GM18502 (cell line): ENCODE data around the gene ECPAS.
"Not testable (repeated sequence)": the region's sequence is repeated elsewhere in the genome, so short reads cannot be mapped to it uniquely, and the experiment has no call there.

ENCODE experiments used
- ATAC-seq: cut with Tn5 transposase; IDR thresholded peaks from one replicate; pipeline ENCODE4 v1.9.1; 2021; ENCODE audit warnings: mild to moderate bottlenecking; ENCODE audit not compliant: unreplicated experiment, poor library complexity

Gene ECPAS

DNA sequence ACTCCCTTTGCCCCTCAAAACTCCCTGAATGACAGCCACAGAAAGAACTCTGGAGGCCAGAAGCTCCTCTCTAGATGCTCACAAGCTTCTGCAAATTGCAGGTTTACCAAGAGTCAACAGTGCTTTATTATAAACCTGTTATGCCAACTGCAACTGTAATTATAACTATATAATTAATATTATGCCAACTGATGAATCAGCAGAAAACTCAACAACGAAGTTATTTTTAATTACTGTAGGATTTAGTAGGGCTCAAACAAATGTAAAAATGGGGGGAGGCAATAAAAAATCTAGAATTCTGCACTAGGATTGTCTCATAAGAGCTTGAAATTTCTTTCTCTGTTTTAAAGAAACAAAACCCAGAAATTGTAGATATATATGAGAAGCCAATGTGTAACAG lies 117.2 kb downstream of the ECPAS start:
- ATAC-seq = no peak

DNA sequence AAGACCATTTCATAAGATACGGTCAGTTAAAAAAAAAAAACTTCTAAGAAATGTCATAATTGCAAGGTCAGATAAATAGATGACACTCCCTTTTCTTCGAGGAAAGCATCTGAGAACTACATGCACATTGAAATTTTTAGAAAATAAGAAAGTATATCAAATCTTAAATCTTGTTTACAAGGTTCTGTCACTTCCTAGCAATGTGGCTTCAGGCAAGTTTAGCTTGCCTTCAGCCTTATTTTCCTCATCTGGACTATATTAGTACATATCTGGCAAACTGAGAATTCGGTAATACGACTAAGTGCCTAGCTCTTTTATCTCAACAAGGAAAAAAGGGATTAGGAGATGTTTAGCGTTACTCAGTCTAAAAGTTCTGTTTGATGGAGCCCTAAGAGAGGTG lies 121.7 kb downstream of the ECPAS start:
- no peak for ATAC-seq

DNA sequence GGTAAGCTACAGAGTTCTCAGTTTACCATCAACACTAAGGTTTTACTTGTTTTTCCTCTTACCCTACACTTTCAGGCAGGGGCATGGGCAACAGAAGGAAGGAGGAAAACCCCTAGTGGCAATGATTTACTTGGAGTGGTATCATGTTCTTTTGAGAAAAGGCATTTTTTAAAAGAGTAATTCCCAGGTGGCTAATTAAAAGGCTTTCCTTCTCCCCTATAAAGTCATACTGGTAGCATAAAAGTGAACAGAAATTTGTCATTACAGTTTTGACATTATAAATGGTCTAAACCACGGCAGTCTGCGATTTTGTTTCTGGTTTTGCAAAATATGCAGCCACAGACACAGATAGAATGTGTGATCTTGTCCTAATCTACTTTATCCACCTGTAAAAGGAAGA lies 123.3 kb downstream of the ECPAS start:
- no peak for ATAC-seq

DNA sequence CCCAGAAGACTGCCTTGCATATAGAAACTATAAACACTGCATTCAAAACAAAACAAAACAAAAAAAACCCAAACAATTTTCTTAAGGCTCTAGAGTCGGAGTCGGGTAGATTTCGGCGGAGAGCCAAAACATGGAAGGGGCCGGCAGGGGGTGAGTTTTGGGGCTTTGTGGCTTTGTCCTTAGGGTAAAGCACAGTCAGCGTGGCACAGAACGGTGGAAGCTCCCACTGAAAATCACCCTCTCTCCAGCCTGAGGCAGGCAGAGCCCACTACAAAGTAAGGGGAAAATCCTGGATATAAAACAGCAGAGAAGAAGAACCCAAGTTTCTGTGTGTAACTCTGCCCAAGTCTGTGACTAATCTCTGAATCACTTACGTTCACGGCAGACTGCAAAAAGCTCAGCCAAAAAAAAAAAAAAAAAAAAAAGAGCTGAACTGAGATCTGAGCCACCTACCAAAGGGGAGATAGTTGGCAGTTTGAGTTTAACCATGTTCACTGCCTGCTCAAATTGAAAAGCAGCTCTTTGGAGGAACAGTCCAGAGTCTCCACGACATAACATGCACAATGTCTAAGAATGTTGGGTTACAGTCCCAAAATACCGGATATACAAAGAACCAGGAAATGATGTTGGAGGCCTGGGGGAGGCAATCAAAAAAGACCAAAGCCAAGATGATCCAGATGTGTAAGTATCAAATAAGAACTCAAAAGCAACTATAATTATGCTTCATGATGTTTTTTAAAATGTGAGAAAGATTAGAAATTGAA lies 127.5 kb downstream of the ECPAS start:
- no peak for ATAC-seq

DNA sequence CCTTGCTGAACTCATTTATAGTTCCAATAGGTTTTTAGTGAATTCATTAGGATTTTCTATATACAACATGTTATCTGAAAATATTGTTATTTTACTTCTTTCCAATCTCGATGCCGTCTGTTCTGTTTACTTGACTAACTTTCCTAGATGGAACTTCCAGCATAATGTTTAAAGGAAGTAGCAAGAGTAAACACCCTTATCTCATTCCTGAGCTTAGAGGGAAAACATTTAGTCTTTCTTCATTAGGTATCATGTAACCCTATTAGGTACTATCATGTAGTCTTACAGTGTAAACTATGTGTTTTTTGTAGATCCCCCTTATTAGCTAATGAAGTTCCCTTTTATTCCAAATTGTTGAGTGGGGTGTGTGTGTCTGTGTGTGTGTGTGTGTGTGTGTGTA lies 131.6 kb downstream of the ECPAS start:
- ATAC-seq = no peak

DNA sequence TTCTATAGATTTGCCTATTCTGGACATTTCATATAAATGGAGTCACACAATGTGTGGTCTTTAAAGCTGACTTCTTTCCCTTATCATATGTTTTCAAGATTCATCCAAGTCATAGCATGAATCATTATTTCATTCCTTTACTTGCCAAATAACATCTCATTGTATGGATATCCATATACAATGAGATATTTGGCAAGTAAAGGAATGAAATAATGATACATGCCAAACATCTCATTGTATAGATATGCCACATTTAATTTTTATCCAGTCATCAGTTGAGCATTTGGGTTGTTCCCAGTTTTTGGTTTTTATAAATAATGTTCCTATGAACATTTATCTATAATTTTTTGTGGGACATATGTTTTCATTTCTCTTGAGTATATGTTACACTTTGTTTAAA lies 133.6 kb downstream of the ECPAS start:
- no peak for ATAC-seq

DNA sequence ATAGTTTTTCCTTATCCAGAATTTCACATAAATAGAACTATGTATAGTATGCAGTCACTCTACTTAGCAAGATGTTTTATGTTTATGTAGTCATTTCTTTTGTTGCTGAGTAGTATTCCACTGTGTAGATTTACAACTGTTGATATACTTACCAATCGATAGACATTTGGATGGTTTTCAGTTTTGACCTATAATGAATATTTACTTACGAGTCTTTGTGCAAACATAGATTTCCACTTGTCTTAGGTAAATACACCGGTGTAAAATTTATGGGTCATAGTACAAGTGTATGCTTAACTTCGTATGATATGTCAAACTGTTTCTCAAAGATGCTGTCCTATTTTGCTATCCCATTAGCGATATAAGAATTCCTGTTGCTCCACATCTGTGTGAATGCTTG lies 134.4 kb downstream of the ECPAS start:
- no peak for ATAC-seq

DNA sequence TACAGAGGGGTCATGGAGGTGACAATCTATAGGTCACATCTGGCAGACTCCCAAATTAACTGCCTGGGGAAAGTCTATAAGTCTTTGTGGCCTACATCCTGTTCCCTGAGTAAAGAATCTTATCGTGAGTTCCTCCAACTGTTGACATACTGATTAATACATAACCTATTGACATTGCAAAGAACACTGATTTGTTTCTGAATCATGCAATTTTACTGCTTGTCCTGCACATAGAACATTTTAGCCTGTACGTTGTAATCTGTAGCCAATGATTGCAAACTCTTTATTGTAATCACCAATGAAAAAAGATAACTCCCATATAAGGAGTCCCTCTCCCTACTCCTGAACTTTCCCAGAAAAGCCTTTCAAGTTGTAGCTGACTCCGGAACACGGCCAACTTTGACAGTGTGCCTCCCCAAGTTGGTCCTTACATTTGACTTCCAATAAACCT lies 135.3 kb downstream of the ECPAS start:
- no peak for ATAC-seq

DNA sequence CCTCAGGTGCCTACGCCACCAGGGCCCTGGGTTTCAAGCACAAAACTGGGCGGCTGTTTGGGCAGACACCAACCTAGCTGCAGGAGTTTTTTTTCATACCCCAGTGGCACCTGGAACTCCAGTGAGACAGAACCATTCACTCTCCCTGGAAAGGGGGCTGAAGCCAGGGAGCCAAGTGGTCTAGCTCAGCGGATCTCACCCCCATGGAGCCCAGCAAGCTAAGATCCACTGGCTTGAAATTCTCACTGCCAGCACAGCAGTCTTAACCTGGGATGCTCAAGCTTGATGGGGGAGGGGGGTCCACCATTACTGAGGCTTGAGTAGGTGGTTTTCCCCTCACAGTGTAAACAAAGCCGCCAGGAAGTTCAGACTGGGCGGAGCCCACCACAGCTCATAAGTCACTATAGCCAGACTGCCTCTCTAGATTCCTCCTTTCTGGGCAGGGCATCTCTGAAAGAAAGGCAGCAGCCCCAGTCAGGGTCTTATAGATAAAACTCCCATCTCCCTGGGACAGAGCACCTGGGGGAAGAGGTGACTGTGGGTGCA lies 149.8 kb downstream of the ECPAS start:
- not testable (repeated sequence) for ATAC-seq

DNA sequence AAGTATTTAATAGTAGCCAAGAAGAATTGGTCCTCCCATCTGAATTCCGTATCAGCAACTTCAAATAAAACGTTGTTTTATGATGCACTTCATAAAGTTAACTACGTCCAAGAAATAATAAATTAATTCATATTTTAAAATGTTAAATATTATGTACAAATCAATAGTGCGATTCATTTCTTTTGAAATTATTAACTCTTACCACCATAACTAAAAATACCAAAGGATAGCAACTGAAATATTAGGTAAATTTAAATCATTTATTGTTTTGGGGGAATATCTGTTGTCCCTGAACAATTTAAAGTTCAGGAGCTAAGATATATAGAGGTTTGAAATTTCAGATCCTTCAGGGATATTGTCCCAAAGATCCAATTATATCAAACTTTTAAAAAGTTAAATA lies 154.1 kb downstream of the ECPAS start, which contains the start of gene OR2K2:
Gene OR2K2, minus strand, starts transcription at position 101 of the 400 bp plus-strand sequence. CDS start 1,791 bp downstream, outside the sequence.
- no peak for ATAC-seq

DNA sequence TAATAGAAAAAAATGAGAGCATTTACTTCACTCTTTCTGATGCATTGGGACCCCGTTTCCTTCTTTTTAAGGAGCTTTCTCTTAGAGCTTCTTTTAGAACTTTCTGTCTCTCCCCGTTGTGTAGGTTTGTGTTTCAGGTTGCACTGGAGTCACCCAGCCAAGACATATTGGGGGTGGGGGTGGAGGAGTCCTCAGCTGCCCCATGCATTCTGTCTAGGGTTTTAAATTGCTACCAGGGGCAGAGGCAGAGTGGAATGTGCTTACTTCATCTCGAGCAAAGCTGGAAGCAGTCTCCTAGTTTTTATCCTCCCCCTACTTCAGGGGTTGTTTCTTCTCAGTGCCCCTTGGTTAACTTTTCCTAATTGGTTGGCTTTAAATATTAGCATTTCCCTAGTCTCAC lies 163.6 kb downstream of the ECPAS start:
- ATAC-seq = no peak

DNA sequence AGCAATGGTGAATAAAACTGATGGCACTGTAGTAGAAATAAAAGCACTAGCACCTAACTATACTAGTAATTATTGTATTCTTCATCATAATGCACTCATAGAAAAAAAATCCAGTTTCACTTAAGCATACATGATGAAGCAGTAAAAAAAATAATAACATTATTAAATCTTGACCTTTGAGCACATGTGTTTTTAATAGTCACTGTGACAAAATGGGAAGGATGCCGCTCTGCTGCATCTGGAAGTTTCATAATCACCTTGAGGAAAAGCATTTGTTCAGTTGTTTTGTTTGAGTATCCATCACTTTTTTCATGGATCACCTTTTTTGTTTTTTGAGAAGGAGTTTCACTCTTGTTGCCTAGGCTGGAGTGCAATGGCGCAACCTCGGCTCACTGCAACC lies 167.4 kb downstream of the ECPAS start:
- no peak for ATAC-seq
